Renal cortical epithelial cell (primary cell): ENCODE data around the gene ZNF385A. TPM values are rescaled to one million over a fixed set of nuclear protein-coding genes. Genes with fewer than 3 reads are reported as not detected.
"Not testable (repeated sequence)": the region's sequence is repeated elsewhere in the genome, so short reads cannot be mapped to it uniquely, and the experiment has no call there.

ENCODE experiments used
- DNase-seq: peaks from one replicate; pipeline ENCODE4 v3.0.0-alpha.2; 2011; ENCODE audit warnings: low read depth
- total RNA-seq: library from RNA; depleted of rRNA; stranded (reverse); fragments of >200 nt; gene quantifications from 2 replicates; pipeline ENCODE4 v1.2.3, GENCODE V29; 2014

ZNF385A gene
- total RNA-seq, 1 donor from 2014 or later = 10.2 TPM

DNA sequence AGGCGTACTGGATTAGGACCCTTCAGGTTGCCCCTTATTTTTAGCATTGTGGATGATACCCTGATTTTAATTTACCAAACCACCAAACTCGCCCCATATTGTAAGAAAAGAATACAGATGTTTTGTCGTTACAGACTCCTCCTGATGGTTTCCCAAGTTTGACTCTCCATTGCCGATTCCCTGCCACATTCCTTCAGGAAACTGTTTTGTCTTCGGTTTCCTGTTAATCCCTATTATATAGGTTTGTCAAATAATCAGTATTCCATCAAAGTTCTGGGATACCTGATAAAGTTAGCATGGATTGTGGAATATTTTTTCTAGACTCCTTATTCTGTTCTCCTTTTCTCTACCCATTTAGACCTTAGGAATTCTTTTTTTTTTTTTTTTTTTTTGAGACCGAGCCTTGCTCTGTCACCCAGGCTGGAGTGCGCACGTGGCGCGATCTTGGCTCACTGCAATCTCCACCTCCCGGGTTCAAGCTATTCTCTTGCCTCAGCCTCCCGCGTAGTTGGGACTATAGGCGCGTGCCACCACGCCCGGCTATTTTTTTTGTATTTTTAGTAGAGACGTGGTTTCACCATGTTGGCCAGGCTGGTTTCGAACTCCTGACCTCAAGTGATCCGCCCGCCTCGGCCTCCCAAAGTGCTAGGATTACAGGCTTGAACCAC is 59.0 kb downstream of the ZNF385A start:
- not testable (repeated sequence) for DNase-seq

DNA sequence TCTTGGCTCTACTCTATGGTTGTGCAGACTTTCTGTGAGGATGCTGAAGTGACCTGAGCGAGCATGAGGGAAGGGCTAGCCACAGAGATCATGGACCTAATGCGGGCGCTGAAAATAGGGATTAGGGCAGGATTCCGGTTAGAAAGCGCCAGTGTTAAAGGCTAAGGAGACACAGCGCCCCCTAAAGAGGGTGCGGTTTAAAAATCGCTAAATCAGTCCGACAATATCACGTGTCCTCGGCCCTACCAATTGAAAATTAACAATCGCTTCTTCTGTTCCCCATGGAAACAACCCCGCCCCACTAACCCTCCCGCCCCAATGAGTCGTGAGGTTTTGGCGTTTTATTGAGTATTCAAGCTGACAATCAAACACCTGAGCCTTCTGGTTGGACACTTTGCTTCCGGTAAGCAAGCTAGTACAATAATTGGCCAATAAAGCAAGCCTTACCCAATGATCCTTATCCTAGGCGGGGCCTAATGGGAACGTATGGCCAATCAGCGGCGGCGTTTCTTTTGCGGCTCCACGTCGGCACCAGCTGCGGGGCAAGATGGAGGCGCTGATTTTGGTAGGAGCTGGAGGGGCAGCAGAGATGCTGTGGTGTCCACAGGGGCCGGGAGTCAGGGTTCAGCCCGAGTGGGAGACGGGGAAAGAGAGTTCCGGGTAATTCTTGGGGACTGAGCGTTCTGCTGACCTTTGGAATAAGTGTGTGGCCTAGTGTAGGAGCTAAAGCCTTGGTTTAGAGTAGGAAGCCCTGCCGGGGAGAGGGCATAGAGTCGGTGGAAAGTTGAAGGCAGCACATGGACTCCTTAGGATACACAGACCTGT is 59.7 kb downstream of the ZNF385A start, which contains the start of gene COPZ1:
TSS of gene COPZ1 (plus strand) at position 515 of the 825 bp plus-strand sequence. CDS start at position 548, 33 bp downstream.
- peak; percentile 100 for DNase-seq

DNA sequence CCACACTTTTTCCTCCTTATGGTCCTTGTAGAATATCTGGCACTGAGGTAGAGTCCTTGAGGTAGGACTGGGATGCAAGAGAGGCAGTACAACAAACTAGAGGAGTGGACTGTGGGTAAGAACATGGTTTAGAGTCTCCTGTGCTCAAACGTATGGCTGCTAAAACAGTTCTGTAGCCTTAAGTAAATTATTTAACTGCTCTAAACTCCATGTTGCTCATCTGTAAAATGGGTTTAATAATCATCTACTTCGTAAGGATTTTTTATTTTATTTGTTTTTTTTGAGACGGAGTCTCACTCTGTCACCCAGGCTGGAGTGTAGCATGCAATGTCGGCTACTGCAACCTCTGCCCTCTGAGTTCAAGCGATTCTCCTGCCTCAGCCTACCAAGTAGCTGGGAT is 63.2 kb downstream of the ZNF385A start:
- DNase-seq = no peak

Other genes with a start within 250 kb of the ZNF385A start
- 22.3 and 41.0 TPM in 2 replicates for gene SMUG1, start 195.7 kb downstream of the ZNF385A start, total RNA-seq
- gene CBX5, start 104.6 kb downstream of the ZNF385A start, total RNA-seq = 35.4 and 97.5 TPM in 2 replicates
- 324 and 386 TPM in 2 replicates for gene HNRNPA1, start 104.0 kb downstream of the ZNF385A start, total RNA-seq
- gene NFE2, start 83.7 kb downstream of the ZNF385A start, total RNA-seq = 0.45 TPM in 1 of 2 replicates, not detected in the other
- gene COPZ1, start 59.6 kb downstream of the ZNF385A start, total RNA-seq = 102 and 191 TPM in 2 replicates
- not detected in 2 replicates for gene GPR84, start 20.2 kb downstream of the ZNF385A start, total RNA-seq
- 112 and 143 TPM in 2 replicates for gene ITGA5, start 34.5 kb upstream of the ZNF385A start, total RNA-seq
- gene GTSF1, start 88.9 kb upstream of the ZNF385A start, total RNA-seq = 0.52 and 9.0 TPM in 2 replicates
- not detected in 2 replicates for gene NCKAP1L, start 113.0 kb upstream of the ZNF385A start, total RNA-seq
- gene PDE1B, start 164.9 kb upstream of the ZNF385A start, total RNA-seq = 0.20 TPM in 1 of 2 replicates, not detected in the other
- 4.0 and 28.2 TPM in 2 replicates for gene PPP1R1A, start 203.9 kb upstream of the ZNF385A start, total RNA-seq